H9 (cell line): ENCODE data around the gene RNF181. TPM values are rescaled to one million over a fixed set of nuclear protein-coding genes. Genes with fewer than 3 reads are reported as not detected.

Source experiments
- DNase-seq: peaks from one replicate; pipeline ENCODE4 v3.0.0-alpha.2; 2017
- H2AFZ ChIP-seq: one replicate; pipeline ENCODE4 v1.6.1; 2013; ENCODE audit warnings: mild to moderate bottlenecking, low read length, control low read depth, moderate library complexity
- H2AK5ac ChIP-seq: 2 replicates; pipeline ENCODE4 v1.6.1; 2013; ENCODE audit warnings: low read length, control low read depth, mixed read lengths; ENCODE audit not compliant: insufficient read length
- H2BK120ac ChIP-seq: one replicate; pipeline ENCODE4 v1.6.1; 2013; ENCODE audit warnings: low read depth, mild to moderate bottlenecking, low read length, control low read depth, inconsistent platforms; ENCODE audit not compliant: poor library complexity, severe bottlenecking
- H2BK12ac ChIP-seq: 2 replicates; pipeline ENCODE4 v1.6.1; 2013; ENCODE audit warnings: low read length, control low read depth, mixed read lengths, low read depth; ENCODE audit not compliant: insufficient read length
- H2BK15ac ChIP-seq: 2 replicates; pipeline ENCODE4 v1.6.1; 2013; ENCODE audit warnings: low read depth, low read length, control low read depth
- H2BK20ac ChIP-seq: one replicate; pipeline ENCODE4 v1.6.1; 2013; ENCODE audit warnings: low read depth, mild to moderate bottlenecking, low read length, control low read depth, inconsistent platforms; ENCODE audit not compliant: poor library complexity, severe bottlenecking
- H2BK5ac ChIP-seq: 2 replicates; pipeline ENCODE4 v1.6.1; 2013; ENCODE audit warnings: low read length, control low read depth, mixed read lengths; ENCODE audit not compliant: insufficient read length
- H3K14ac ChIP-seq: 2 replicates; pipeline ENCODE4 v1.6.1; 2013; ENCODE audit warnings: low read length, control low read depth; ENCODE audit not compliant: insufficient read depth
- H3K18ac ChIP-seq: 2 replicates; pipeline ENCODE4 v1.6.1; 2013; ENCODE audit warnings: low read depth, mild to moderate bottlenecking, mixed read lengths, low read length, control low read depth; ENCODE audit not compliant: insufficient read length
- H3K23ac ChIP-seq: 2 replicates; pipeline ENCODE4 v1.6.1; 2013; ENCODE audit warnings: low read length, control low read depth, mixed read lengths, low read depth; ENCODE audit not compliant: insufficient read length
- H3K23me2 ChIP-seq: 2 replicates; pipeline ENCODE4 v1.6.1; 2013; ENCODE audit warnings: low read depth, mild to moderate bottlenecking, mixed read lengths, low read length, control low read depth; ENCODE audit not compliant: insufficient read length, poor library complexity, severe bottlenecking
- H3K27ac ChIP-seq: 2 replicates; pipeline ENCODE4 v1.5.1; 2013; ENCODE audit warnings: low read length, control low read depth, mixed read lengths, low read depth; ENCODE audit not compliant: insufficient read length
- H3K27me3 ChIP-seq: 2 replicates; pipeline ENCODE4 v1.6.1; 2013; ENCODE audit warnings: low read length, control low read depth, inconsistent platforms; ENCODE audit not compliant: insufficient read depth
- H3K4ac ChIP-seq: 2 replicates; pipeline ENCODE4 v1.6.1; 2013; ENCODE audit warnings: low read depth, mild to moderate bottlenecking, control low read depth, inconsistent platforms, low read length, moderate library complexity
- H3K4me1 ChIP-seq: 2 replicates; pipeline ENCODE4 v1.6.1; 2013; ENCODE audit warnings: low read length, control low read depth, inconsistent platforms; ENCODE audit not compliant: insufficient read depth
- H3K4me2 ChIP-seq: 2 replicates; pipeline ENCODE4 v1.6.1; 2013; ENCODE audit warnings: low read length, control low read depth, mixed read lengths; ENCODE audit not compliant: insufficient read length, insufficient read depth
- H3K56ac ChIP-seq: 2 replicates; pipeline ENCODE4 v1.6.1; 2013; ENCODE audit warnings: low read depth, mild to moderate bottlenecking, mixed read lengths, low read length, control low read depth; ENCODE audit not compliant: insufficient read length
- H3K79me1 ChIP-seq: 2 replicates; pipeline ENCODE4 v1.6.1; 2013; ENCODE audit warnings: low read depth, mild to moderate bottlenecking, moderate library complexity, low read length, control low read depth, inconsistent platforms; ENCODE audit not compliant: insufficient read depth, poor library complexity, severe bottlenecking
- H3K79me2 ChIP-seq: 2 replicates; pipeline ENCODE4 v1.6.1; 2013; ENCODE audit warnings: low read length, control low read depth, inconsistent platforms; ENCODE audit not compliant: insufficient read depth
- H3K9ac ChIP-seq: 2 replicates; pipeline ENCODE4 v1.6.1; 2013; ENCODE audit warnings: low read length, control low read depth, mixed read lengths; ENCODE audit not compliant: insufficient read length; ENCODE audit errors: extremely low read depth
- H3K9me3 ChIP-seq: one replicate; pipeline ENCODE4 v1.6.1; 2013; ENCODE audit warnings: low read depth, low read length, inconsistent platforms; ENCODE audit not compliant: control insufficient read depth
- H3T11ph ChIP-seq: one replicate; pipeline ENCODE4 v1.6.1; 2013; ENCODE audit warnings: mild to moderate bottlenecking, low read length, control low read depth, inconsistent platforms
- H4K20me1 ChIP-seq: one replicate; pipeline ENCODE4 v1.6.1; 2013; ENCODE audit not compliant: control insufficient read depth, insufficient read length, insufficient read depth
- H4K5ac ChIP-seq: 2 replicates; pipeline ENCODE4 v1.6.1; 2013; ENCODE audit warnings: low read depth, mild to moderate bottlenecking, mixed read lengths, low read length, control low read depth; ENCODE audit not compliant: insufficient read length
- H4K8ac ChIP-seq: replicated peaks from 2 replicates; pipeline ENCODE4 v1.6.1; 2013; ENCODE audit warnings: low read length, control low read depth, mixed read lengths, low read depth; ENCODE audit not compliant: insufficient read length
- H4K91ac ChIP-seq: 2 replicates; pipeline ENCODE4 v1.6.1; 2013; ENCODE audit warnings: low read depth, mild to moderate bottlenecking, moderate library complexity, mixed read lengths, low read length, control low read depth; ENCODE audit not compliant: insufficient read length
- H3K27ac Mint-ChIP-seq, 3 experiments: 2 replicates in 2 of 3; 3 replicates in 1 of 3; pipeline ENCODE4 v1.8.0; 2020 to 2021; ENCODE audit warnings: mixed read lengths in 3 of 3, mild to moderate bottlenecking in 1 of 3, moderate library complexity in 1 of 3
- H3K27me3 Mint-ChIP-seq: 2 replicates; pipeline ENCODE4 v1.8.0; 2021; ENCODE audit warnings: low read depth, mild to moderate bottlenecking, moderate library complexity, mixed read lengths
- H3K36me3 Mint-ChIP-seq, 3 experiments: 2 replicates in 2 of 3; 3 replicates in 1 of 3; pipeline ENCODE4 v1.8.0; 2020 to 2021; ENCODE audit warnings: low read depth in 3 of 3, mixed read lengths in 3 of 3; ENCODE audit not compliant: insufficient read depth in 1 of 3
- H3K4me1 Mint-ChIP-seq, 2 experiments: 2 replicates each; pipeline ENCODE4 v1.8.0; 2020; ENCODE audit warnings: mixed read lengths in 2 of 2
- H3K4me3 Mint-ChIP-seq, 2 experiments: 2 replicates in 1 of 2; 3 replicates in 1 of 2; pipeline ENCODE4 v1.8.0; 2020 to 2021; ENCODE audit warnings: mild to moderate bottlenecking in 2 of 2, mixed read lengths in 2 of 2, moderate library complexity in 1 of 2
- H3K9me3 Mint-ChIP-seq, 2 experiments: 2 replicates in 1 of 2; 3 replicates in 1 of 2; pipeline ENCODE4 v1.8.0; 2020; ENCODE audit warnings: mild to moderate bottlenecking in 2 of 2, mixed read lengths in 2 of 2, moderate library complexity in 1 of 2
- WGBS: extraction: QIAGEN DNeasy Blood & Tissue Kit; methylation state at CpG from one replicate; pipeline ENCODE4 v1.1.7; 2013; ENCODE audit warnings: missing lambda C conversion rate, low lambda C conversion rate, mixed read lengths; ENCODE audit not compliant: insufficient read length; ENCODE audit errors: extremely low coverage; 5-methylcytosine and 5-hydroxymethylcytosine counted together
- total RNA-seq: library from RNA; stranded (reverse); gene quantifications from 2 replicates; pipeline ENCODE4 v1.2.1, GENCODE V29; 2021
- TF ChIP-seq, protein P1 (sequence below): fragments of 200-600 bp; sonication (generic); conservative IDR thresholded peaks from 3 replicates; pipeline ENCODE4 v1.8.0; 2021; ENCODE audit warnings: antibody characterized with exemption, mild to moderate bottlenecking

RNF181 gene
- total RNA-seq, 1 experiment from 2014 or later: 122 TPM

DNA sequence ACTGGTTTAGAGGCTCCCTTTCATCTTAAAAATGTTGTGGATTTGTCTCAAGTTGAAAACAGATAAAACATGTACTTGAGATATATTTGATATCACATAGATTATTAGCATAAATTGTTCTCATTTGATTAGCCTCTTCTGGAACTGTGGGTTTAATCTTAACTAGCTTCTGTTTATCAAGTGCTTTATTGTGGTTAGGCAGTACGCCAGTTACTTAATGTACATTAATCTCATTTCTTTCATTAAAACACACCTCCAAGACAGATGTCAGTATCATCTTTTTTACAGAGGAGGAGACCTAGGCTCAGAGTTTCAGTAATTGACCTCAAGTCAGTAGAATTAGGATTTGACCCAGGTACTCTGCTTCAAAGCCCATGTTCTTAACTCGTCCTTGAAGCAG is 50.6 kb downstream of the RNF181 start:
- no peak overlapping the region for H3K27ac ChIP-seq
- Mint-ChIP-seq H3K4me1 (no peaks in the 10 kb centered on the region), H3K27me3 (no peaks in the 10 kb centered on the region; the same call in 1 of the 2 replicates), H3K9me3 (no peaks in the 10 kb centered on the region), H3K36me3 (peaks cover 47 to 91% (median 82%) of the 10 kb centered on the region in 3 experiments), H3K4me3 (no peak overlapping the region), H3K27ac (no peak overlapping the region)
- no peak overlapping the region for H4K8ac ChIP-seq
- no peak overlapping the region for H2BK20ac ChIP-seq
- H3K23ac ChIP-seq: no peak overlapping the region
- TF ChIP-seq, protein P1, sequence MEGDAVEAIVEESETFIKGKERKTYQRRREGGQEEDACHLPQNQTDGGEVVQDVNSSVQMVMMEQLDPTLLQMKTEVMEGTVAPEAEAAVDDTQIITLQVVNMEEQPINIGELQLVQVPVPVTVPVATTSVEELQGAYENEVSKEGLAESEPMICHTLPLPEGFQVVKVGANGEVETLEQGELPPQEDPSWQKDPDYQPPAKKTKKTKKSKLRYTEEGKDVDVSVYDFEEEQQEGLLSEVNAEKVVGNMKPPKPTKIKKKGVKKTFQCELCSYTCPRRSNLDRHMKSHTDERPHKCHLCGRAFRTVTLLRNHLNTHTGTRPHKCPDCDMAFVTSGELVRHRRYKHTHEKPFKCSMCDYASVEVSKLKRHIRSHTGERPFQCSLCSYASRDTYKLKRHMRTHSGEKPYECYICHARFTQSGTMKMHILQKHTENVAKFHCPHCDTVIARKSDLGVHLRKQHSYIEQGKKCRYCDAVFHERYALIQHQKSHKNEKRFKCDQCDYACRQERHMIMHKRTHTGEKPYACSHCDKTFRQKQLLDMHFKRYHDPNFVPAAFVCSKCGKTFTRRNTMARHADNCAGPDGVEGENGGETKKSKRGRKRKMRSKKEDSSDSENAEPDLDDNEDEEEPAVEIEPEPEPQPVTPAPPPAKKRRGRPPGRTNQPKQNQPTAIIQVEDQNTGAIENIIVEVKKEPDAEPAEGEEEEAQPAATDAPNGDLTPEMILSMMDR: no peak
- no peak overlapping the region for H2BK15ac ChIP-seq
- H4K20me1 ChIP-seq: no peaks in the 10 kb centered on the region
- no peak overlapping the region for H4K5ac ChIP-seq
- no peak overlapping the region for H3K4ac ChIP-seq
- no CpG with 5 or more reads among the region's 2 CpGs for WGBS
- no peak overlapping the region for H2AK5ac ChIP-seq
- no peak for DNase-seq
- H3K4me1 ChIP-seq: no peaks in the 10 kb centered on the region
- no peak overlapping the region for H3K56ac ChIP-seq
- no peak overlapping the region for H3K4me2 ChIP-seq
- H3K79me1 ChIP-seq: no peaks in the 10 kb centered on the region
- H3K79me2 ChIP-seq: no peaks in the 10 kb centered on the region
- H2BK12ac ChIP-seq: no peak overlapping the region
- no peaks in the 10 kb centered on the region for H3K9me3 ChIP-seq
- H3T11ph ChIP-seq: no peak overlapping the region
- no peak overlapping the region for H4K91ac ChIP-seq
- H3K27me3 ChIP-seq: no peaks in the 10 kb centered on the region
- no peak overlapping the region for H3K9ac ChIP-seq
- no peak overlapping the region for H3K14ac ChIP-seq
- H2AFZ ChIP-seq: no peak overlapping the region
- no peaks in the 10 kb centered on the region for H3K23me2 ChIP-seq
- no peak overlapping the region for H2BK120ac ChIP-seq
- H2BK5ac ChIP-seq: no peak overlapping the region
- H3K18ac ChIP-seq: no peak overlapping the region

Other genes with a start within 250 kb of the RNF181 start
- 14.7 and 16.7 TPM in 2 replicates for gene RETSAT, start 241.2 kb upstream of the RNF181 start, total RNA-seq
- gene ELMOD3, start 241.0 kb upstream of the RNF181 start, total RNA-seq: 7.4 and 7.6 TPM in 2 replicates
- gene CAPG, start 185.4 kb upstream of the RNF181 start, total RNA-seq: 72.8 and 78.8 TPM in 2 replicates
- 0.61 TPM in 2 replicates for gene SH2D6, start 177.0 kb upstream of the RNF181 start, total RNA-seq
- gene MAT2A, start 56.6 kb upstream of the RNF181 start, total RNA-seq: 447 and 459 TPM in 2 replicates
- gene GGCX, start 34.3 kb upstream of the RNF181 start, total RNA-seq: 32.2 and 32.9 TPM in 2 replicates
- 33.4 and 34.3 TPM in 2 replicates for gene VAMP8, start 18.2 kb upstream of the RNF181 start, total RNA-seq
- gene VAMP5, start 11.3 kb upstream of the RNF181 start, total RNA-seq: 0.57 and 0.59 TPM in 2 replicates
- 19.0 and 19.3 TPM in 2 replicates for gene TMEM150A, start 7.0 kb downstream of the RNF181 start, total RNA-seq
- gene C2orf68, start 16.3 kb downstream of the RNF181 start, total RNA-seq: 39.6 and 40.4 TPM in 2 replicates
- 77.9 and 79.2 TPM in 2 replicates for gene USP39, start 20.4 kb downstream of the RNF181 start, total RNA-seq
- gene SFTPB, start 72.5 kb downstream of the RNF181 start, total RNA-seq: not detected in 2 replicates
- not detected in 2 replicates for gene GNLY, start 98.6 kb downstream of the RNF181 start, total RNA-seq
- gene ATOH8, start 158.2 kb downstream of the RNF181 start, total RNA-seq: 0.20 and 0.22 TPM in 2 replicates